H1 (cell line): ENCODE results near the gene TADA2B. TPM values are rescaled to one million over a fixed set of nuclear protein-coding genes. Genes with fewer than 3 reads are reported as not detected.

Source experiments
- ASH2L ChIP-seq: fragments of 200-600, 300-600 bp; sonication (generic); IDR thresholded peaks from one replicate; pipeline ENCODE4 v1.7.1; 2017; ENCODE audit warnings: low read length
- BRCA1 ChIP-seq: IDR thresholded peaks from 2 replicates; pipeline ENCODE4 v1.6.1; 2012; ENCODE audit warnings: low read depth, low read length, improper control_type of control experiment
- CBX5 ChIP-seq: fragments of 300-800, 300-1000 bp; sonication (generic); IDR thresholded peaks from 2 replicates; pipeline ENCODE4 v1.7.1; 2016; ENCODE audit warnings: antibody characterized with exemption, low read length, low read depth
- E2F6 ChIP-seq: IDR thresholded peaks from 2 replicates; pipeline ENCODE4 v1.6.1; 2012; ENCODE audit warnings: inconsistent platforms
- JUN ChIP-seq: IDR thresholded peaks from 2 replicates; pipeline ENCODE4 v1.6.1; 2011; ENCODE audit warnings: low read depth, mild to moderate bottlenecking, improper control_type of control experiment, low read length
- KDM1A ChIP-seq: fragments of 200-600, 300-600 bp; sonication (generic); IDR thresholded peaks from 2 replicates; pipeline ENCODE4 v1.7.1; 2016; ENCODE audit warnings: mild to moderate bottlenecking, low read length, borderline replicate concordance
- SRF ChIP-seq: IDR thresholded peaks from 2 replicates; pipeline ENCODE4 v1.6.1; 2011; ENCODE audit warnings: mild to moderate bottlenecking, low read depth, low read length, moderate library complexity
- polyA plus RNA-seq, 7 experiments: library from polyadenylated mRNA; depleted of rRNA in 3 of 7; stranded (reverse) in 5 of 7; unstranded in 2 of 7; fragments of >200 nt in 5 of 7; fragments of 200-250 nt in 2 of 7; gene quantifications; 1 replicate in 5 of 7; 2 replicates in 1 of 7; 4 replicates in 1 of 7; pipeline versions ENCODE4 v1.2.1 to v1.2.3, GENCODE V29; 2011 to 2013; ENCODE audit warnings: missing spikeins in 2 of 7, mixed read lengths in 2 of 7
- total RNA-seq: library from RNA; stranded (reverse); fragmentation: NEBNext Ultra II Directional; extraction: Animal tissue kit (Norgen Biotek cat#: 25700); gene quantifications from 2 replicates; pipeline ENCODE4 v1.2.1, GENCODE V29; 2021
- TF ChIP-seq, protein P1 (sequence below), 3 experiments: IDR thresholded peaks; 1 replicate in 2 of 3; 2 replicates in 1 of 3; pipeline versions ENCODE4 v1.5.1 to v1.6.1; 2011; ENCODE audit warnings: low read length in 3 of 3, mild to moderate bottlenecking in 3 of 3, inconsistent platforms in 2 of 3, low read depth in 1 of 3, moderate library complexity in 1 of 3; ENCODE audit not compliant: insufficient read depth in 1 of 3; ENCODE audit errors: control extremely low read depth in 1 of 3

The TADA2B gene
- total and polyA plus RNA-seq, 2 of the 8 experiments (the other 6 are each of a cell fraction or from before 2014, with no cell fraction given) = 5.7 to 12.1 TPM

- TF ChIP-seq E2F6 (no peak), CBX5 (no peak), KDM1A (no peak), SRF (no peak), ASH2L (no peak), BRCA1 (no peak), JUN (no peak)
- TF ChIP-seq, protein P1, sequence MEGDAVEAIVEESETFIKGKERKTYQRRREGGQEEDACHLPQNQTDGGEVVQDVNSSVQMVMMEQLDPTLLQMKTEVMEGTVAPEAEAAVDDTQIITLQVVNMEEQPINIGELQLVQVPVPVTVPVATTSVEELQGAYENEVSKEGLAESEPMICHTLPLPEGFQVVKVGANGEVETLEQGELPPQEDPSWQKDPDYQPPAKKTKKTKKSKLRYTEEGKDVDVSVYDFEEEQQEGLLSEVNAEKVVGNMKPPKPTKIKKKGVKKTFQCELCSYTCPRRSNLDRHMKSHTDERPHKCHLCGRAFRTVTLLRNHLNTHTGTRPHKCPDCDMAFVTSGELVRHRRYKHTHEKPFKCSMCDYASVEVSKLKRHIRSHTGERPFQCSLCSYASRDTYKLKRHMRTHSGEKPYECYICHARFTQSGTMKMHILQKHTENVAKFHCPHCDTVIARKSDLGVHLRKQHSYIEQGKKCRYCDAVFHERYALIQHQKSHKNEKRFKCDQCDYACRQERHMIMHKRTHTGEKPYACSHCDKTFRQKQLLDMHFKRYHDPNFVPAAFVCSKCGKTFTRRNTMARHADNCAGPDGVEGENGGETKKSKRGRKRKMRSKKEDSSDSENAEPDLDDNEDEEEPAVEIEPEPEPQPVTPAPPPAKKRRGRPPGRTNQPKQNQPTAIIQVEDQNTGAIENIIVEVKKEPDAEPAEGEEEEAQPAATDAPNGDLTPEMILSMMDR (IDR thresholded peaks at IDR 0.05; ENCODE audit: control extremely low read depth in 1 of 3, insufficient read depth in 1 of 3, low read depth in 1 of 3, low read length in 3 of 3) = peak in 1 of 3 experiments; percentile 8; a peak in 2 of 4 replicates
- TF ChIP-seq, all 59 proteins: peak for 4
These were observed 35.2 kb upstream of the TADA2B start (continued) for GRCh38 chr4:7007944-7008343.
